Spleen (tissue), 11 donors: ENCODE data around the gene FHIT. TPM values are rescaled to one million over a fixed set of nuclear protein-coding genes. Genes with fewer than 3 reads are reported as not detected.

Experiments used
- DNase-seq: peaks from one replicate; pipeline ENCODE4 v3.0.0-alpha.2; 2020
- H3K27ac ChIP-seq, 8 donors: fragments of 200-600 bp; sonication (generic) in 7 of 8; 1 replicate in 4 of 8; 2 replicates in 4 of 8; pipeline versions ENCODE4 v1.5.0 to v1.8.0; 2016 to 2021; ENCODE audit warnings: inconsistent platforms in 4 of 8, mild to moderate bottlenecking in 4 of 8, moderate library complexity in 1 of 8
- H3K27me3 ChIP-seq, 7 donors: fragments of 200-600 bp; sonication (generic) in 6 of 7; replicated peaks in 1 of 7; 1 replicate in 4 of 7; 2 replicates in 3 of 7; pipeline versions ENCODE4 v1.5.0 to v1.8.0; 2016 to 2021; ENCODE audit warnings: inconsistent platforms in 3 of 7, mild to moderate bottlenecking in 1 of 7
- H3K36me3 ChIP-seq, 6 donors: fragments of 200-600 bp; sonication (generic) in 5 of 6; 1 replicate in 4 of 6; 2 replicates in 2 of 6; pipeline versions ENCODE4 v1.5.0 to v1.8.0; 2016 to 2021; ENCODE audit warnings: inconsistent platforms in 2 of 6
- H3K4me1 ChIP-seq, 6 donors: fragments of 200-600 bp; sonication (generic) in 5 of 6; 1 replicate in 3 of 6; 2 replicates in 3 of 6; pipeline versions ENCODE4 v1.5.0 to v1.8.0; 2016 to 2021; ENCODE audit warnings: inconsistent platforms in 3 of 6
- H3K4me3 ChIP-seq, 8 donors: fragments of 200-600 bp; sonication (generic) in 7 of 8; 1 replicate in 4 of 8; 2 replicates in 4 of 8; pipeline versions ENCODE4 v1.5.0 to v1.8.0; 2016 to 2021; ENCODE audit warnings: inconsistent platforms in 4 of 8, mild to moderate bottlenecking in 4 of 8, moderate library complexity in 2 of 8
- H3K9me3 ChIP-seq, 8 donors: fragments of 200-600 bp; sonication (generic) in 7 of 8; 1 replicate in 4 of 8; 2 replicates in 4 of 8; pipeline versions ENCODE4 v1.5.0 to v1.8.0; 2016 to 2021; ENCODE audit warnings: inconsistent platforms in 4 of 8
- CTCF ChIP-seq, 11 experiments: fragments of 200-600 bp in 7 of 11; fragments of 450-650 bp in 4 of 11; sonication (generic) in 4 of 11; IDR thresholded peaks in 8 of 11; conservative IDR thresholded peaks in 3 of 11; 1 replicate in 7 of 11; 2 replicates in 4 of 11; pipeline versions ENCODE4 v1.4.0 to v1.8.0; 2016 to 2021; ENCODE audit warnings: antibody characterized with exemption in 11 of 11, inconsistent platforms in 4 of 11, mild to moderate bottlenecking in 1 of 11
- POLR2A ChIP-seq, 3 donors: fragments of 450-650 bp; IDR thresholded peaks; one replicate each; pipeline ENCODE4 v1.5.1; 2017; ENCODE audit warnings: antibody characterized with exemption in 3 of 3, mild to moderate bottlenecking in 1 of 3
- POLR2AphosphoS5 ChIP-seq, 3 donors: sonication (generic); formaldehyde crosslinking; IDR thresholded peaks; one replicate each; pipeline ENCODE4 v1.5.1; 2017; ENCODE audit warnings: antibody characterized with exemption in 3 of 3
- WGBS, 5 donors: extraction: QIAGEN DNeasy Blood & Tissue Kit in 3 of 5; methylation state at CpG; one replicate each; pipeline versions ENCODE4 v1.1.5 to v1.1.7; 2013 to 2018; 5-methylcytosine and 5-hydroxymethylcytosine counted together
- intact Hi-C: fragments of 100-400 bp; cut with DNase I; formaldehyde crosslinking; loops from one replicate; pipeline ENCODE4 v1.15.0; 2023; ENCODE audit warnings: low total_unique reads
- polyA plus RNA-seq, 3 donors: library from polyadenylated mRNA; stranded (reverse); fragments of 200-250 nt; gene quantifications; one replicate each; pipeline ENCODE4 v1.2.1, GENCODE V29; 2013
- total RNA-seq, 7 donors: library from RNA; depleted of rRNA in 3 of 7; stranded (reverse); fragments of >200 nt in 3 of 7; fragmentation: NEBNext Ultra II Directional in 4 of 7; extraction: Animal tissue kit (Norgen Biotek cat#: 25700) in 4 of 7; gene quantifications; one replicate each; pipeline versions ENCODE4 v1.1.0 to v1.2.1, GENCODE V29; 2016 to 2021
- donor health status: healthy with polysubstance abuse.
- donor health status: DM: no; HTN: no; CAD: no; lungs with moderate emphysema.
- donor health status: DM: no; HTN: no; CAD: no.
- donor health status: Bipolar disorder and iron deficiency.
- donor health status: healthy.
- donor health status: DM: no; HTN: no; CAD: no.
- donor health status: DM: yes; HTN: yes; CAD: no.

Gene FHIT
- total and polyA plus RNA-seq, 10 donors: 4.1 to 23.1 (median 12.2) TPM

- WGBS, 5 donors: 85 to 88% (median 87%) methylated on average over 13 of the region's 13 CpGs
- no peak for TF ChIP-seq POLR2AphosphoS5 (IDR thresholded peaks at IDR 0.05)
- no peak for TF ChIP-seq POLR2A (IDR thresholded peaks at IDR 0.05)
- TF ChIP-seq CTCF (IDR thresholded peaks at IDR 0.05 in 8 of 11, conservative IDR thresholded peaks at IDR 0.05 in 3 of 11): no peak
- peaks cover 0 to 27% (median 15%) of the 10 kb centered on the region in 6 donors for H3K4me1 ChIP-seq
- H3K4me3 ChIP-seq: no peak overlapping the region
- no peaks in the 10 kb centered on the region for H3K9me3 ChIP-seq
- intact Hi-C loops: no loop called here
- DNase-seq: no peak
- no peaks in the 10 kb centered on the region for H3K27me3 ChIP-seq
- H3K27ac ChIP-seq: no peak overlapping the region
- no peaks in the 10 kb centered on the region for H3K36me3 ChIP-seq
Observed at GRCh38 chr3:59769127-59769750, 1482.0 kb downstream of the FHIT start.

- Histone ChIP-seq H3K4me3 (no peak overlapping the region), H3K9me3 (no peaks in the 10 kb centered on the region), H3K27ac (no peak overlapping the region), H3K36me3 (no peaks in the 10 kb centered on the region), H3K4me1 (no peaks in the 10 kb centered on the region), H3K27me3 (no peaks in the 10 kb centered on the region)
- TF ChIP-seq POLR2A (IDR thresholded peaks at IDR 0.05) (no peak), CTCF (IDR thresholded peaks at IDR 0.05 in 8 of 11, conservative IDR thresholded peaks at IDR 0.05 in 3 of 11) (no peak), POLR2AphosphoS5 (IDR thresholded peaks at IDR 0.05) (no peak)
- intact Hi-C loops: no loop called here
- 85 to 96% (median 91%) methylated on average over 6 of the region's 6 CpGs for WGBS, 5 donors
- DNase-seq: no peak
Observed at GRCh38 chr3:59766200-59766872, 1484.9 kb downstream of the FHIT start.

- DNase-seq: no peak
- Histone ChIP-seq H3K4me1 (no peaks in the 10 kb centered on the region), H3K9me3 (no peaks in the 10 kb centered on the region), H3K4me3 (no peak overlapping the region), H3K36me3 (no peaks in the 10 kb centered on the region), H3K27me3 (no peaks in the 10 kb centered on the region), H3K27ac (no peak overlapping the region)
- intact Hi-C loops: no loop called here
- no peak for TF ChIP-seq POLR2AphosphoS5 (IDR thresholded peaks at IDR 0.05)
- TF ChIP-seq CTCF (IDR thresholded peaks at IDR 0.05 in 8 of 11, conservative IDR thresholded peaks at IDR 0.05 in 3 of 11): no peak
- TF ChIP-seq POLR2A (IDR thresholded peaks at IDR 0.05): no peak
- 89 to 97% (median 92%) methylated on average over 4 of the region's 4 CpGs for WGBS, 5 donors
Observed at GRCh38 chr3:59764171-59764570, 1487.1 kb downstream of the FHIT start.

GRCh38 chr3:59762941-59763340, 1488.3 kb downstream of the FHIT start:
- Histone ChIP-seq H3K4me3 (no peak overlapping the region), H3K27me3 (no peaks in the 10 kb centered on the region), H3K27ac (no peak overlapping the region), H3K4me1 (no peaks in the 10 kb centered on the region), H3K36me3 (no peaks in the 10 kb centered on the region), H3K9me3 (no peaks in the 10 kb centered on the region)
- TF ChIP-seq CTCF (IDR thresholded peaks at IDR 0.05 in 8 of 11, conservative IDR thresholded peaks at IDR 0.05 in 3 of 11) (no peak), POLR2AphosphoS5 (IDR thresholded peaks at IDR 0.05) (no peak), POLR2A (IDR thresholded peaks at IDR 0.05) (no peak)
- intact Hi-C loops: no loop called here
- no peak for DNase-seq
- WGBS, 5 donors: 83 to 96% (median 84%) methylated on average over 5 of the region's 5 CpGs
